HG03175 (cell line): Measurements from ENCODE around the gene RETN.

ENCODE experiments used
- ATAC-seq: cut with Tn5 transposase; IDR thresholded peaks from one replicate; pipeline ENCODE4 v1.9.1; 2021; ENCODE audit warnings: mild to moderate bottlenecking, moderate library complexity; ENCODE audit not compliant: unreplicated experiment

The RETN gene

GRCh38 chr19:7657131-7657751 is 11.6 kb upstream of the RETN start:
- ATAC-seq = no peak

DNA sequence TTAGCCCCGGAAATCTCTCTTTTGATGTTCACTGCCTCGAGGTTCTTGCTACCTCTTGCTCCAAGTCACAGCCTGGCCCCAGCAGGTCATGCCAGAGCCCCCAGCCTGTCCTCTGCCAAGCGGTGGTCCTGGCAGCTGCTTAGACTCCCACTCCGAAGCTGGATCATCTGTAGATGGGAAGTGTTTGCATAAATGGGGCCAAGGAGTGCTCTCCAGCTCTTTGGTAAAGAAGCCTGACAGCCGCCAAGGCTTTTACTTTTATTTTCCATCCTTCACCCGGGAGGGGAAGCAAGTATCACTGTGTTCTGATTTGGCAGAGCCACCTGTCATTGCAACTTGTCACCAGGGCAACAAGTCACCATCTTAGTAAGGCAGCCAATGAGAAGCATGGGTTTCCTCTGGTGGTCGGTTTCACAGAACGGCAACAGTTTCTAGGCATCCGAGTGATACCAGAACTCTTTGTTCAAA is 10.6 kb upstream of the RETN start:
- peak; percentile 60 for ATAC-seq

- ATAC-seq = no peak
These were observed 6.9 kb upstream of the RETN start for GRCh38 chr19:7661744-7662538.

GRCh38 chr19:7662657-7663056 is 6.2 kb upstream of the RETN start:
- ATAC-seq = no peak

- ATAC-seq = no peak
These were observed 5.1 kb upstream of the RETN start for GRCh38 chr19:7663706-7664105.

GRCh38 chr19:7665076-7665475 is 3.8 kb upstream of the RETN start:
- no peak for ATAC-seq

- no peak for ATAC-seq
These were observed 792 bp downstream of the RETN start for GRCh38 chr19:7669641-7670040.

GRCh38 chr19:7670150-7670783 is 1.4 kb downstream of the RETN start:
- no peak for ATAC-seq

- ATAC-seq = no peak
These were observed 1.9 kb downstream of the RETN start for GRCh38 chr19:7670790-7671189.

- no peak for ATAC-seq
These were observed 3.7 kb downstream of the RETN start for GRCh38 chr19:7672522-7672921.

- ATAC-seq = no peak
These were observed 5.5 kb downstream of the RETN start for GRCh38 chr19:7674010-7675005.

DNA sequence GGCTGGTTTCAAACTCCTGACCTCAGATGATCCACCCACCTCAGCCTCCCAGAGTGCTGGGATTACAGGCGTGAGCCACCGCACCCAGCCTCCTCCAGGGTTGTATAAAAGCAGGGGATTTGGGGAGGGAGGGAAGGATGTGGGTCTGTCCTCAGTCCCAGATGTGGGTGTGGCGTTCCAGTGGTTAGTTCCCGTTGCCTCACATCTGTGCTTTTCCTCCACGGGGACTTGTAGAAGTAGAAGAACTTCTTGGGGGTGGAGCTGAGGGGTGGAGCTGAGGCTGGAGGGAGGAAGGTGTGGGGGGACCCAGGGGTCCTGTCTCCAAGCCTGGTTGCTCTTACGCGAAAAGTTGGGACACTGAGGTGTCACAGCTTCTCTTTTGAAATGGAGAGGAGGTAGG is 7.5 kb downstream of the RETN start:
- ATAC-seq = no peak

- no peak for ATAC-seq
These were observed 8.0 kb downstream of the RETN start, which contains the start of gene MCEMP1 for GRCh38 chr19:7676854-7677253. Gene MCEMP1 (plus strand): TSS chr19:7677090. CDS start chr19:7677121, 31 bp downstream.

DNA sequence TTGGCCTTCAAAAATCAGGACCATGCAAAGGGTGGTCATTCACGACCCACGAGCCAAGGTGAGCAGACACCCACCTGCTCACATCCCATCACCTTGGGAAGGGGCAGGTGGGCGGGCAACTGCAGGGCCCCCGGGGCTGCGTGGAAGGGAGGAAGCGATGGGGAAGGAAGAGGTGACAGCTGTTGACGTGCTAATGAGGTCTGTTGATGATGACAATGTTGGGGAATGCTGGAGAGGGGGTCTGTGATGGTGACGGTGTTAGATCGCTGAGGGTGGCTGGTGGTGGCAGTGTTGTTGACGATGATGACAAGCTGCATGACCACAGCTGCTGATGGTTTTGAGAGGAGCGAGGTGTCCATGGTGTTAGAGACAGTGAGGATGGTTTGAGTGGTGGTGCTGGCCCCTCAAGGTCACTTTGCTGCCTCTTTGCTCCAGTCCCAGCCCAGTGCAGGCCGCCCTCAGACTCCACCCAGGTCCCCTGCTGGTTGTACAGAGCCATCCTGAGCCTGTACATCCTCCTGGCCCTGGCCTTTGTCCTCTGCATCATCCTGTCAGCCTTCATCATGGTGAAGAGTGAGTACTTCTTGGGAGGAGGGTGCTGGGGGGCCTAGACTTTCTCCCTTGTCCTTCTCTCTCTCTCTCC is 8.9 kb downstream of the RETN start:
- no peak for ATAC-seq

DNA sequence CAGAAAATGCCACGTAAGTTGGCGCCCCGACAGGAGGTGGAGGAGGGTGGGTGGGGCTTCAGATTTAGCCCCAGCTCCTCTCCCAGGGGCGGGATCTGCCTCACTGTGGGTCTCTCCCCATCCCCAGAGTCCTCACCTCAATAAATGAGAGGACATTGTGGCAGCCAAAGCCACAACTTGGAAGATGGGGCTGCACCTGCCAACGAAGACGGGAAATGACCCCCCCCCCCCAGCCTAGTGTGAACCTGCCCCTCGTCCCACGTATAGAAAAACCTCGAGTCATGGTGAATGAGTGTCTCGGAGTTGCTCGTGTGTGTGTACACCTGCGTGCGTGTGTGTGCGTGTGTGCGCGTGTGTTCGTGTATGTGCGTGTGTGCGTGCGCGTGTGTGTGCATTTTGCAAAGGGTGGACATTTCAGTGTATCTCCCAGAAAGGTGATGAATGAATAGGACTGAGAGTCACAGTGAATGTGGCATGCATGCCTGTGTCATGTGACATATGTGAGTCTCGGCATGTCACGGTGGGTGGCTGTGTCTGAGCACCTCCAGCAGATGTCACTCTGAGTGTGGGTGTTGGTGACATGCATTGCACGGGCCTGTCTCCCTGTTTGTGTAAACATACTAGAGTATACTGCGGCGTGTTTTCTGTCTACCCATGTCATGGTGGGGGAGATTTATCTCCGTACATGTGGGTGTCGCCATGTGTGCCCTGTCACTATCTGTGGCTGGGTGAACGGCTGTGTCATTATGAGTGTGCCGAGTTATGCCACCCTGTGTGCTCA is 10.3 kb downstream of the RETN start:
- no peak for ATAC-seq

DNA sequence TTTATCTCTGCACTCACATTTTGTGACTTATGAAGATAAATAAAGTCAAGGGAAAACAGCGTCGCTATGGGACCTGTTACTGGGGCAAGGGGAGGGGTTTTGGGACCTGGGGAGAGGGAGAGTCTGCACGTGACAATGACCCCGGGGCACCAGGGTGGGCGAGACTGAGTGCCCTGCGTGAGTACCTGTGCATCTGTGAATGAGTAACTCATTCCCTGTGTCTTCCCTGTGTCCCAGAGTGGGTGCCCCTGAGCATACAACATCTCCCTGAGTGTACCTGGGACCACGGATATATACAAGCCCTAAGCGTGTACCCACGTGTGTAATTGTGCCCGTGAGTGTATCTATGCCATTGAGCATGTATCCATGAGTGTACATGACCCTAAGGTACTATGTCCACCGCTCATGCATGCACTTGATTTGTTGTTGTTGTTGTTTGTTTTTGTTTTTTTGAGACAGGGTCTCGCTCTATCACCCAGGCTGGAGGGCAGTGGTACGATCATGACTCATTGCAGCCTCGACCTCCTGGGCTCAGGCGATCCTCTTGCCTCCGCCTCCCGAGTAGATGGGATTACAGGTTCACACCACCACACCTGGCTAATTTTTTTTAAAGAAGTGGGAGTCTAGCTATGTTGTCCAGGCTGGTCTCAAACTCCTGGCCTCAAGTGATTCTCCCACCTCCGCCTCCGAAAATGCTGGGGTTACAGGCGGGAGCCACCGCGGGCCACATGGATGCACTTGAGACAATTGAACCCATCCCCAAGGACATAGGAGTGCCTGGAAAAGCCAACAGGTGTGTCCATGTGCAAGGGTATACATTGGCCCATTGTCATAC is 11.1 kb downstream of the RETN start:
- no peak for ATAC-seq

DNA sequence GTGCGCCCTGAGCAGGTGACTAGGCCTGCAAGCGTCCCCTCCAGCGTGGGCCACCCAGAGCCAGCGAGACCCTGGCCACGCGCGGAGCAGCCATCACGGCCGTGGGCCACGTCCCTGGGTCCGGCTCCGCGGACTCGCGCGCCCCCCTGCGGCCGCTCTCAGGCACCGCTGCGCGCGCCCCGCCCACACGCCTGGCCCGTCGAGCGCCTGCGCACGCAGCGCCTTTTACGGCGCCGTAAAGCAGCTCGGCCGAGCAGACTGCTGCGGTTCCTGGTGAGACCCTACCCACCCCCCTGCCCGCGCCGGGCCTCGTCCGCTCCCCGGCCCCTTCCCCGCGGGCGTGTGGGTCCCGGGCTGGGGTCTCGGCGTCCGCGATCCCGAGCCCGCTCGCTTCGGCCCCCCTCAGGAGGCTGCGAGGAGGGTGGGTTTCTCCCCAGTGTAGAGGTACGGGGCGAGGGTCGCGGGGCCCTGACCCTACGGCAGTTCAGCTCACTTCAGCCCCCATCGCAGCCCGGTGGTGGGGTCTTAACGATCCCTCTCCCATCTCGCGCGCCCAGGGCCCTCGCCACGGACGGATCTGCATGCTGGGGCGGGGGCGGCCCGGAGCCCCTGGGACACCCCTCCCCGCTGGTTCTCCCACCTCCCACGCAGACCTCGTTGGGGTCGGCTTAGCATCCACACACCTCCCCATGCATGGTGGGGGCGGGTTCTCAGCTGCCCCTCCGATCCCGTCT is 11.9 kb downstream of the RETN start, which contains the start of gene TRAPPC5:
TSS of gene TRAPPC5 (plus strand) at position 228 of the 734 bp plus-strand sequence. CDS start 1,421 bp downstream, outside the sequence.
- ATAC-seq = peak; percentile 62
